Upper lobe of right lung (tissue), 1 donor: ENCODE results near the gene PRKCA. TPM values are rescaled to one million over a fixed set of nuclear protein-coding genes. Genes with fewer than 3 reads are reported as not detected.
"Not testable (repeated sequence)": the region's sequence is repeated elsewhere in the genome, so short reads cannot be mapped to it uniquely, and the experiment has no call there.

Experiments used
- ATAC-seq: fragments of 200-7000 bp; cut with Tn5 transposase; one replicate; pipeline ENCODE4 v1.9.1; 2020; ENCODE audit warnings: mild to moderate bottlenecking, moderate library complexity
- DNase-seq: peaks from one replicate; pipeline ENCODE4 v3.0.0-alpha.2; 2020
- H3K27ac ChIP-seq: fragments of 200-600 bp; one replicate; pipeline ENCODE4 v1.8.0; 2022
- H3K27me3 ChIP-seq: fragments of 200-600 bp; one replicate; pipeline ENCODE4 v1.8.0; 2022; ENCODE audit warnings: mild to moderate bottlenecking
- H3K36me3 ChIP-seq: fragments of 200-600 bp; one replicate; pipeline ENCODE4 v1.8.0; 2022
- H3K4me1 ChIP-seq: fragments of 200-600 bp; one replicate; pipeline ENCODE4 v1.8.0; 2022
- H3K4me3 ChIP-seq: fragments of 200-600 bp; one replicate; pipeline ENCODE4 v1.8.0; 2022; ENCODE audit warnings: mild to moderate bottlenecking
- H3K9me3 ChIP-seq: fragments of 200-600 bp; one replicate; pipeline ENCODE4 v1.8.0; 2022
- CTCF ChIP-seq: fragments of 200-600 bp; IDR thresholded peaks from one replicate; pipeline ENCODE4 v1.8.0; 2022; ENCODE audit warnings: antibody characterized with exemption
- intact Hi-C: fragments of 100-400 bp; cut with DNase I; formaldehyde crosslinking; loops from one replicate; pipeline ENCODE4 v1.11.0; 2022
- total RNA-seq: library from RNA; stranded (reverse); fragmentation: NEBNext Ultra II Directional; extraction: Animal tissue kit (Norgen Biotek cat#: 25700); gene quantifications from one replicate; pipeline ENCODE4 v1.2.1, GENCODE V29; 2021
- donor health status: DM: no; HTN: yes; CAD: no; lungs with severe emphysema.

Gene PRKCA
- total RNA-seq, 1 donor from 2014 or later: 43.4 TPM

- Histone ChIP-seq H3K27me3 (no peaks in the 10 kb centered on the region), H3K36me3 (no peaks in the 10 kb centered on the region), H3K4me3 (no peak overlapping the region), H3K9me3 (no peaks in the 10 kb centered on the region), H3K4me1 (peaks cover 14% of the 10 kb centered on the region), H3K27ac (no peak overlapping the region)
- no peak for TF ChIP-seq CTCF
- ATAC-seq (no peak), DNase-seq (no peak)
- intact Hi-C loops: no loop called here
Measured at GRCh38 chr17:66354981-66355380, 52.6 kb downstream of the PRKCA start.

- no peak for ATAC-seq
- H3K4me1 ChIP-seq: peaks cover 9% of the 10 kb centered on the region
- no peaks in the 10 kb centered on the region for H3K36me3 ChIP-seq
- intact Hi-C loops: no loop called here
- no peak overlapping the region for H3K4me3 ChIP-seq
- DNase-seq: no peak
- H3K27ac ChIP-seq: no peak overlapping the region
- no peak for TF ChIP-seq CTCF
- H3K27me3 ChIP-seq: no peaks in the 10 kb centered on the region
- H3K9me3 ChIP-seq: no peaks in the 10 kb centered on the region
Measured at GRCh38 chr17:66355510-66355909, 53.1 kb downstream of the PRKCA start.

- TF ChIP-seq CTCF: no peak
- no peaks in the 10 kb centered on the region for H3K9me3 ChIP-seq
- H3K4me1 ChIP-seq: no peaks in the 10 kb centered on the region
- no peak overlapping the region for H3K27ac ChIP-seq
- H3K27me3 ChIP-seq: no peaks in the 10 kb centered on the region
- H3K4me3 ChIP-seq: no peak overlapping the region
- ATAC-seq (no peak), DNase-seq (no peak)
- intact Hi-C loops: no loop called here
- no peaks in the 10 kb centered on the region for H3K36me3 ChIP-seq
Measured at GRCh38 chr17:66357037-66357436, 54.6 kb downstream of the PRKCA start.

- no peaks in the 10 kb centered on the region for H3K9me3 ChIP-seq
- intact Hi-C loops: no loop called here
- no peaks in the 10 kb centered on the region for H3K4me1 ChIP-seq
- ATAC-seq (no peak), DNase-seq (no peak)
- H3K27ac ChIP-seq: no peak overlapping the region
- no peaks in the 10 kb centered on the region for H3K27me3 ChIP-seq
- no peak overlapping the region for H3K4me3 ChIP-seq
- TF ChIP-seq CTCF: no peak
- H3K36me3 ChIP-seq: no peaks in the 10 kb centered on the region
Measured at GRCh38 chr17:66359351-66359750, 56.9 kb downstream of the PRKCA start.

GRCh38 chr17:66360961-66361565, 58.6 kb downstream of the PRKCA start:
- intact Hi-C loops, DNase-seq, H3K4me1 ChIP-seq, H3K36me3 ChIP-seq, H3K9me3 ChIP-seq, H3K27ac ChIP-seq, H3K4me3 ChIP-seq, H3K27me3 ChIP-seq, ATAC-seq: not testable (repeated sequence)

GRCh38 chr17:66364508-66364907, 62.1 kb downstream of the PRKCA start:
- DNase-seq: no peak

More at GRCh38 chr17:66364508-66364907, 62.1 kb downstream of the PRKCA start:
- no peak for TF ChIP-seq CTCF
- no peak for ATAC-seq
- Histone ChIP-seq H3K36me3 (no peaks in the 10 kb centered on the region), H3K27me3 (no peaks in the 10 kb centered on the region), H3K9me3 (no peaks in the 10 kb centered on the region), H3K4me3 (no peak overlapping the region), H3K27ac (no peak overlapping the region), H3K4me1 (no peaks in the 10 kb centered on the region)
- intact Hi-C loops: no loop called here
